GM19468 (cell line): ENCODE measurements around the gene SCRN1.
"Not testable (repeated sequence)": the region's sequence is repeated elsewhere in the genome, so short reads cannot be mapped to it uniquely, and the experiment has no call there.

Experiments
- ATAC-seq: cut with Tn5 transposase; IDR thresholded peaks from one replicate; pipeline ENCODE4 v1.9.1; 2021; ENCODE audit warnings: mild to moderate bottlenecking, moderate library complexity, moderate number of reproducible peaks; ENCODE audit not compliant: unreplicated experiment; ENCODE audit errors: extremely low read depth

SCRN1 gene

GRCh38 chr7:29896685-29897411 is 92.8 kb downstream of the SCRN1 start:
- no peak for ATAC-seq

- ATAC-seq: no peak
These were observed 94.0 kb downstream of the SCRN1 start for GRCh38 chr7:29895559-29895958.

- ATAC-seq: no peak
These were observed 95.3 kb downstream of the SCRN1 start for GRCh38 chr7:29894256-29894655.

GRCh38 chr7:29893351-29893965 is 96.1 kb downstream of the SCRN1 start:
- no peak for ATAC-seq

GRCh38 chr7:29892231-29892630 is 97.4 kb downstream of the SCRN1 start:
- no peak for ATAC-seq

GRCh38 chr7:29891766-29892165 is 97.8 kb downstream of the SCRN1 start:
- ATAC-seq: no peak

- ATAC-seq: not testable (repeated sequence)
These were observed 98.8 kb downstream of the SCRN1 start for GRCh38 chr7:29890786-29891185.

GRCh38 chr7:29890251-29890650 is 99.3 kb downstream of the SCRN1 start:
- no peak for ATAC-seq

- no peak for ATAC-seq
These were observed 100.3 kb downstream of the SCRN1 start for GRCh38 chr7:29889288-29889687.

- no peak for ATAC-seq
These were observed 101.6 kb downstream of the SCRN1 start for GRCh38 chr7:29888006-29888405.

GRCh38 chr7:29886827-29887226 is 102.8 kb downstream of the SCRN1 start:
- no peak for ATAC-seq

- no peak for ATAC-seq
These were observed 104.0 kb downstream of the SCRN1 start for GRCh38 chr7:29885626-29886025.

GRCh38 chr7:29884399-29885272 is 105.0 kb downstream of the SCRN1 start:
- no peak for ATAC-seq

- ATAC-seq: no peak
These were observed 105.9 kb downstream of the SCRN1 start for GRCh38 chr7:29883462-29884398.

- no peak for ATAC-seq
These were observed 107.1 kb downstream of the SCRN1 start for GRCh38 chr7:29882481-29882880.

GRCh38 chr7:29881724-29882123 is 107.9 kb downstream of the SCRN1 start:
- ATAC-seq: no peak

GRCh38 chr7:29879609-29880008 is 110.0 kb downstream of the SCRN1 start:
- ATAC-seq: no peak

- no peak for ATAC-seq
These were observed 111.4 kb downstream of the SCRN1 start for GRCh38 chr7:29878081-29878688.

GRCh38 chr7:29877196-29877595 is 112.4 kb downstream of the SCRN1 start:
- ATAC-seq: no peak

- ATAC-seq: no peak
These were observed 113.9 kb downstream of the SCRN1 start for GRCh38 chr7:29875741-29876140.
